GM12801 (cell line): ENCODE measurements around the gene ARHGAP15.

Source experiments
- TF ChIP-seq, protein P1 (sequence below): IDR thresholded peaks from one replicate; pipeline ENCODE4 v1.5.1; 2011; ENCODE audit warnings: control low read depth; ENCODE audit not compliant: insufficient read length; ENCODE audit errors: extremely low read depth

Gene ARHGAP15

DNA sequence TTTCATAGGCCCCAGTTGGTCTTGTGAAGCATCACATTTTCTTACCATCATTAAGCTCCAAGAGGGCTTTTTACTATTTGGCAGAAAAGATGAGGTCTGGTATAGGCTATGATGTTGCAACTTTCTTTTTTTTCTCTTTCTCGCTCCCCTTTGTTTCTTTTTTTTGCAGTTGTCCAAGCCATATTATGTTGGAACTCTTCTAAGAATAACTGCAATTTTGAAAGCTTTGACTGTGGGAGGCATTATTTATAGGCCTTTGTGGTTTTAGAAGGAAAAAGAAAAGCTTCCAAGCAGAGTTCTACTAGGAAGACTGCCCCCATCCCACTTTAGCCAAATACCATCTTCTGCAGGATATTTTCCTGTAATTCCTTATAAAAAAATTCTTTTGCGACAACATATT is 571.6 kb downstream of the ARHGAP15 start:
- TF ChIP-seq, protein P1, sequence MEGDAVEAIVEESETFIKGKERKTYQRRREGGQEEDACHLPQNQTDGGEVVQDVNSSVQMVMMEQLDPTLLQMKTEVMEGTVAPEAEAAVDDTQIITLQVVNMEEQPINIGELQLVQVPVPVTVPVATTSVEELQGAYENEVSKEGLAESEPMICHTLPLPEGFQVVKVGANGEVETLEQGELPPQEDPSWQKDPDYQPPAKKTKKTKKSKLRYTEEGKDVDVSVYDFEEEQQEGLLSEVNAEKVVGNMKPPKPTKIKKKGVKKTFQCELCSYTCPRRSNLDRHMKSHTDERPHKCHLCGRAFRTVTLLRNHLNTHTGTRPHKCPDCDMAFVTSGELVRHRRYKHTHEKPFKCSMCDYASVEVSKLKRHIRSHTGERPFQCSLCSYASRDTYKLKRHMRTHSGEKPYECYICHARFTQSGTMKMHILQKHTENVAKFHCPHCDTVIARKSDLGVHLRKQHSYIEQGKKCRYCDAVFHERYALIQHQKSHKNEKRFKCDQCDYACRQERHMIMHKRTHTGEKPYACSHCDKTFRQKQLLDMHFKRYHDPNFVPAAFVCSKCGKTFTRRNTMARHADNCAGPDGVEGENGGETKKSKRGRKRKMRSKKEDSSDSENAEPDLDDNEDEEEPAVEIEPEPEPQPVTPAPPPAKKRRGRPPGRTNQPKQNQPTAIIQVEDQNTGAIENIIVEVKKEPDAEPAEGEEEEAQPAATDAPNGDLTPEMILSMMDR = no peak

DNA sequence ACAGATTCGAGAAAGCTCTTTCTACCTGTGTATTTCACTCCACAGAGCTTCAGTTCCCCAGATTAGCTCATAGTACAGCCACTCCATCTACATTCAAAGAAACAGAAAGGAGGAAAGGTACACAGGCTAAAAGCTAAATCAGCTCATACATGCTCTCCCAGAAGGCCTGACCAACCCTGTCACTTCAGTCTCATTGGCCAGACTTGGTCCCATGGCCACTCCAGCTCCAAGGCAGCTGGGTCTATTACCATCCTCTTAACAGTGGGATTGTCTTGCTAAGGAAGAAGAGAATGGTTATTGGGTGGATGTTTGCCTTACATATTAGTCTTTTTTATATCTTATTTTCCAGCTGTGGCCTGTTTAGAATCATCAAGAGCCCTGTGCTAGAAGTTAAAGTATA is 572.6 kb downstream of the ARHGAP15 start:
- TF ChIP-seq, protein P1 = no peak

GRCh38 chr2:143702931-143703330 is 573.7 kb downstream of the ARHGAP15 start:
- TF ChIP-seq, protein P1 = no peak

DNA sequence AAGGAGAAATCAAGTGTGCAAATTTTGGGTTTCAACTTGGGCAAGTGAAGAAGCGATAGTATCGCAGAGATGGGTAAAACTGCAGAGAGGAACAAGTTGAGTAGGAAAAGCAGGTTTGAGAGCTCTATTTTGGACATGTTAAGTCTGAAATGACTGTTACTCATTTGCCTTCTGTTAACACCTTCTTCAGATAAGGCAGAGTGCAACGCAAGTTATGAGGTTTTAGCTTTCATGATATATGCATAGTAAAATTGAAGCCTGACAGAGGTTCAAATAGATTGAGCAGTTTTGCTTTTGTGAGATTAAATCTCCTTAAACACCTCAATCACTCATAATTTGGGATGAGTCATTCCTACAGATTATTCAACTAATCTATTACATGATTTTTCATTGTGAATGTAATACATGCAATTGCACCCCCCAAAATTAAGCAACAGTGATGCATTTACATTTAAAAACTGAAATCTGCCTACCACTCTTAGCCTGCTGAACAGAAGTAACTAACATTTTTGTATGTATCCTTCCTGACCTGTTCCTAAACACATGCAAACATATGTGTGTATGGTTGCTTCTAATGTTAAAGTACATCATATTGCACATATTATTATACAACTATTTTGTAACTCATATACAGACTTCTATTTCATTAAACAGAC is 575.4 kb downstream of the ARHGAP15 start:
- TF ChIP-seq, protein P1 = no peak

- TF ChIP-seq, protein P1 = no peak
These were observed 576.0 kb downstream of the ARHGAP15 start for GRCh38 chr2:143705108-143705707.

- TF ChIP-seq, protein P1 = no peak
These were observed 577.1 kb downstream of the ARHGAP15 start for GRCh38 chr2:143706354-143706753.

DNA sequence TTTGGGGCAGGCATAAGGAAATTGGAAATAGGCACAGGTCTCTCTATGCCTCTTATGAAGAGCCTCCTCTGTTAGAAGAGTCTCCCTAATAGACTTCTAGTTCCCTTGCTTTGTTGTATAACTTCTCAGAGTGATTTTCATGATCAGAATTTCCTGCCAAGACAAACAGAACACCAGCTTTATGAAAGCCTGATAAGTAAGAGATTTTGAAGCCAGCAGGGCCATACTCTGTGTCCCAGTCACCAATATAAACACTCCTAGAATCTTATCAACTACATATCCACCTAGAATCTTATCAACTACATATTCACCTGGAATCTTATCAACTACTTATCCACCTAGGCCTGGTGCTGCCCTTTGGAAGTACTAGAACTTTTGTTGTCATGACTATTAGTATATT is 579.5 kb downstream of the ARHGAP15 start:
- TF ChIP-seq, protein P1 = no peak
